HepG2 (cell line): Measurements from ENCODE around the gene CADM1. TPM values are rescaled to one million over a fixed set of nuclear protein-coding genes. Genes with fewer than 3 reads are reported as not detected.

Experiments
- ATAC-seq: fragments of 200-7000 bp; cut with Tn5 transposase; 3 replicates; pipeline ENCODE4 v1.9.1; 2020; ENCODE audit warnings: mild to moderate bottlenecking, moderate library complexity
- BruUV-seq: library from RNA; stranded (reverse); fragments of 400-500 nt; replicated peaks from 2 replicates; lab custom pipeline; 2021; lab: Mats Ljungman, UMichigan
- CTCF ChIA-PET: fragments of 300-600 bp; formaldehyde crosslinking; extraction: SDS; loops from one replicate; lab custom pipeline; 2021; ENCODE audit warnings: low total read pairs, inconsistent platforms, low intra/inter-chr PET ratio; lab: Yijun Ruan, JAX
- POLR2A ChIA-PET: fragments of 350-600 bp; sonication (Branson Sonifier 250); formaldehyde crosslinking; loops from one replicate; lab custom pipeline; 2020; ENCODE audit warnings: antibody characterized with exemption, inconsistent platforms; lab: Yijun Ruan, JAX
- DNase-seq: peaks from one replicate; pipeline ENCODE4 v3.0.0-alpha.2; 2015; ENCODE audit warnings: low spot score
- FAIRE-seq: peaks from 3 replicates; lab custom pipeline; 2011; peaks lifted over from hg19 to GRCh38; lab: Jason Lieb, UNC
- H2AFZ ChIP-seq: one replicate; pipeline ENCODE4 v1.6.1; 2011; ENCODE audit warnings: low read length, inconsistent platforms
- H3K27ac ChIP-seq: fragments of 300-600 bp; 3 replicates; pipeline ENCODE4 v1.8.0; 2011; ENCODE audit warnings: mixed run types, mild to moderate bottlenecking, mixed read lengths, low read length, inconsistent platforms; ENCODE audit not compliant: insufficient read depth; ENCODE audit errors: extremely low read length
- H3K27me3 ChIP-seq, 2 experiments: fragments of 200-600 bp in 1 of 2; 2 replicates in 1 of 2; 3 replicates in 1 of 2; pipeline versions ENCODE4 v1.6.0 to v1.8.0; 2011; ENCODE audit warnings: low read length in 2 of 2, mild to moderate bottlenecking in 2 of 2, moderate library complexity in 2 of 2, inconsistent platforms in 1 of 2; ENCODE audit not compliant: insufficient read depth in 2 of 2, control insufficient read depth in 1 of 2
- H3K36me3 ChIP-seq, 2 experiments: fragments of 200-600 bp in 1 of 2; replicated peaks in 1 of 2; 2 replicates in 1 of 2; 3 replicates in 1 of 2; pipeline versions ENCODE4 v1.5.1 to v1.8.0; 2011; ENCODE audit warnings: low read length in 2 of 2, inconsistent platforms in 1 of 2; ENCODE audit not compliant: insufficient read depth in 2 of 2, control insufficient read depth in 1 of 2
- H3K4me1 ChIP-seq: 2 replicates; pipeline ENCODE4 v1.5.1; 2012; ENCODE audit warnings: low read length, inconsistent platforms; ENCODE audit not compliant: insufficient read depth
- H3K4me2 ChIP-seq: 2 replicates; pipeline ENCODE4 v1.6.0; 2011; ENCODE audit warnings: low read depth, low read length, inconsistent platforms
- H3K4me3 ChIP-seq, 3 experiments: fragments of 200-600 bp in 1 of 3; sonication (generic), shearing (Covaris generic) in 1 of 3; replicated peaks in 1 of 3; 2 replicates each; pipeline ENCODE4 v1.5.1; 2011 to 2016; ENCODE audit warnings: low read length in 3 of 3, inconsistent platforms in 2 of 3, low read depth in 2 of 3, mild to moderate bottlenecking in 2 of 3, control low read depth in 1 of 3, mixed read lengths in 1 of 3; ENCODE audit not compliant: insufficient read depth in 1 of 3
- H3K79me2 ChIP-seq: one replicate; pipeline ENCODE4 v1.6.1; 2011; ENCODE audit warnings: low read length, inconsistent platforms; ENCODE audit not compliant: insufficient read depth
- H3K9ac ChIP-seq: 2 replicates; pipeline ENCODE4 v1.6.0; 2011; ENCODE audit warnings: mild to moderate bottlenecking, low read depth, low read length, inconsistent platforms; ENCODE audit not compliant: insufficient read depth
- H3K9me3 ChIP-seq: 2 replicates; pipeline ENCODE4 v1.5.1; 2012; ENCODE audit warnings: mild to moderate bottlenecking, low read length
- H4K20me1 ChIP-seq: 2 replicates; pipeline ENCODE4 v1.6.0; 2011; ENCODE audit warnings: inconsistent platforms, mild to moderate bottlenecking, low read length, moderate library complexity; ENCODE audit not compliant: insufficient read depth
- AGO1 ChIP-seq: fragments of 200-400 bp; formaldehyde crosslinking; IDR thresholded peaks from 2 replicates; pipeline ENCODE4 v1.6.1; 2017; ENCODE audit warnings: mild to moderate bottlenecking, low read depth, low read length, moderate library complexity; ENCODE audit not compliant: poor library complexity, severe bottlenecking
- RBM22 ChIP-seq: fragments of 200-400 bp; formaldehyde crosslinking; optimal IDR thresholded peaks from 2 replicates; pipeline ENCODE3; 2017; ENCODE audit warnings: mild to moderate bottlenecking, low read length, moderate library complexity
- SMC3 ChIP-seq: IDR thresholded peaks from 2 replicates; pipeline ENCODE4 v1.6.1; 2011; ENCODE audit warnings: low read length, improper control_type of control experiment
- STAG1 ChIP-seq: sonication (generic); formaldehyde crosslinking; IDR thresholded peaks from 2 replicates; pipeline ENCODE4 v1.4.0; 2020; ENCODE audit warnings: missing genetic modification reagents
- WGBS: methylation state at CpG from one replicate; pipeline ENCODE4 v1.1.6; 2017; ENCODE audit warnings: low lambda C conversion rate; 5-methylcytosine and 5-hydroxymethylcytosine counted together
- in situ Hi-C: cut with HindIII; loops from 2 replicates; pipeline ENCODE4 v1.10.0; 2017; ENCODE audit warnings: low pct_unique_long_range_greater_than_20kb; ENCODE audit not compliant: extremely low pct_ligation_motif_present
- intact Hi-C: fragments of 100-400 bp; cut with micrococcal nuclease; formaldehyde crosslinking; loops from one replicate; pipeline ENCODE4 v1.10.0; 2022; ENCODE audit not compliant: unreplicated experiment
- polyA plus RNA-seq, 8 experiments: library from polyadenylated mRNA; depleted of rRNA in 3 of 8; stranded (reverse) in 7 of 8; unstranded in 1 of 8; fragments of >200 nt; fragmentation: Illumina TruSeq in 4 of 8; extraction: Trizol in 4 of 8; gene quantifications; 2 replicates each; pipeline versions ENCODE4 v1.2.1 to v1.2.3, GENCODE V29; 2011 to 2016; ENCODE audit warnings: low read depth in 4 of 8, missing spikeins in 1 of 8, mixed read lengths in 1 of 8; ENCODE audit not compliant: insufficient read depth in 1 of 8
- total RNA-seq, 5 experiments: library from RNA; depleted of rRNA; stranded (reverse); fragments of >200 nt; fragmentation: Illumina TruSeq; extraction: Trizol; gene quantifications; 2 replicates each; pipeline ENCODE4 v1.2.3, GENCODE V29; 2016; ENCODE audit warnings: low read depth in 1 of 5

Gene CADM1
- total and polyA plus RNA-seq, 2 of the 13 experiments (the other 11 are each of a cell fraction or from before 2014, with no cell fraction given), result 71.3 to 122 TPM

DNA sequence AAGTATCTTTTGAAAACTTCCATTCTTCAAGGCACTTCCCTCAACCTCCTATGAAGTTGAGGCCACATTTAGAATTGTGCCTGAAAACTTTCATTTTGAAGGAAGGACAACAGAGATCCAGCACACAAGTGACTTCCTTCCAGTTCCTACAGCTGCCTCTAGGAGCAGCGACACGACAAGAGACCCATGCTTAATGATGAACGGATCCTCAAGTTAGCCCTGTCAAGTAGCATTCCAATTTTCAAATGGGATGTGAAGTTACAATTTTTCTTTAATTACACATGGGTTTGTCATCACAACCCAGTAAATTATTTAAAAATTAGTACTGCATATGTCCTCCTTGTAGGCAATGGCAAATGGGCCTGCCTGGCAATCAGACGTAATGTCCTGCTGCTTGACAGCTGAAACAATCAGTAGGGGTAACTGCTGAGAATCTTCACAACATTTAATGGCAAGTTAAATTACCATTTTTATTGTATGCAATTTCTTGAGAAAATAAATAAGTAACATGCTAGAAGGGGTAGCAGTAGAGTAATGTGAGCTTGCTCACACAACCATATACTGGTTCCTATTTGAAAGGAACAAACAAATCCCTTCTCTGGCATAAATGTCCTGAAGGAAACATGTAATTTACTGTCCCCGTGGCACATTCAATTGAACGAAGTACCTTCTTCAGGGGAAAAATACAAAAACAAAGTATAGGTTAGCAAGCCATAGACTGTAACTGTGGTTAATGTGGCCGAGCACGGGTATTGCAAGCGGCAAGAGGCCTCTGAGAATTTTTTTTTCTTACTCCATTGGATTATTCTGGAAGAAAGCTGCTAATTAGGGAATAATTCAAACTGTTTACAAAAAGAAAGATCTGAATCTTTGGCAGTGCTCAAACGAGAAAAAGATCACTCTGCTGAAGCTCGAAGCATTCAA lies 288.3 kb downstream of the CADM1 start:
- Histone ChIP-seq H2AFZ (no peak overlapping the region), H3K9me3 (no peaks in the 10 kb centered on the region), H3K4me1 (no peaks in the 10 kb centered on the region), H3K4me3 (no peak overlapping the region), H3K36me3 (peaks cover 11 to 50% of the 10 kb centered on the region in 2 experiments), H3K9ac (no peak overlapping the region), H3K4me2 (no peak overlapping the region), H3K79me2 (no peaks in the 10 kb centered on the region), H3K27me3 (no peaks in the 10 kb centered on the region), H4K20me1 (no peaks in the 10 kb centered on the region), H3K27ac (no peak overlapping the region)
- TF ChIP-seq STAG1 (CRISPR knock-in tag) (peak; percentile 39), AGO1 (no peak)
- DNase-seq (peak; percentile 16), ATAC-seq (peak; percentile 70), FAIRE-seq (no peak)
- no TSS peak for BruUV-seq
- ChIA-PET CTCF (no interaction called here), POLR2A (no interaction called here)
- WGBS, result 96% methylated on average over 10 of the region's 11 CpGs
- intact Hi-C loops, result no loop called here
- in situ Hi-C loops, result no loop called here

DNA sequence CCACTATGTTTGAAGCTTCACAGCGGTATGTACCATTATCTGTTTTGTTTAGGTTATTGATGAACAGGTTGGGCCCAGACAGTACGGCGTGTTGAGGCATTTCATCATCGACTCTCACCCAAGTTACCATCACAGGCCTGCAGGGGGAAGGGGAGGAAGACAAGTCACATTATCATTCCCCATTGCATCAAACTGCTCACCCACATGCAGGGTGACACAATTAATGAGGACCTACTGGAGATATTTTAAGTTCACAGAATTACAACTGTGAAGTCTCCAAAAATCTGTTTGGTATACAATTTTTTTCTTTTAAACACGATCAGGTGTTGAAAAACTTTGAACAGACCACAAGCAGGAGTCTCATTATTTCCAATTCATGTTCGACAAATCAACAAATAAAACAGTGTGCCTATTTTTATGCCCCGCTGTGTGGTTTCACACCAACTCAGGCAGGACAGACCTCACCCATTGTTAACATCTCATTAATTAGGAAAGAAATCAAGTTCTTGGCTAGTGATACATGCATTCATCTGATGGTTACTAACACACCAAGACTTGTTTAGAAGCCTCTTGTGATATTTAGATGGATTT lies 289.5 kb downstream of the CADM1 start:
- FAIRE-seq (no peak), DNase-seq (no peak), ATAC-seq (no peak)
- no peaks in the 10 kb centered on the region for H3K4me1 ChIP-seq
- H3K27me3 ChIP-seq, result no peaks in the 10 kb centered on the region
- TF ChIP-seq SMC3 (no peak), RBM22 (peak; percentile 73)
- intact Hi-C loops (no loop called here), in situ Hi-C loops (no loop called here)
- CTCF ChIA-PET, result no interaction called here
- H3K36me3 ChIP-seq, result peaks cover 13 to 51% of the 10 kb centered on the region in 2 experiments
- no peaks in the 10 kb centered on the region for H3K9me3 ChIP-seq
- H3K9ac ChIP-seq, result no peak overlapping the region
- no TSS peak for BruUV-seq
- no peaks in the 10 kb centered on the region for H4K20me1 ChIP-seq
- H3K4me2 ChIP-seq, result no peak overlapping the region
- POLR2A ChIA-PET, result no interaction called here
- H2AFZ ChIP-seq, result no peak overlapping the region
- H3K79me2 ChIP-seq, result no peaks in the 10 kb centered on the region
- no peak overlapping the region for H3K27ac ChIP-seq
- H3K4me3 ChIP-seq, result no peak overlapping the region
- 96% methylated on average over 7 of the region's 7 CpGs for WGBS
